Skin epidermis (tissue), 12 donors: ENCODE data around the gene BCO1.

ENCODE experiments used
- H3K27ac ChIP-seq, 21 experiments: fragments of 200-600 bp; sonication (generic) in 11 of 21; one replicate each; pipeline ENCODE4 v1.5.0; 2020; ENCODE audit warnings: mild to moderate bottlenecking in 3 of 21, inconsistent platforms in 2 of 21, moderate library complexity in 2 of 21
- H3K4me3 ChIP-seq, 7 experiments: fragments of 200-600 bp; sonication (generic) in 2 of 7; one replicate each; pipeline ENCODE4 v1.5.0; 2020; ENCODE audit warnings: inconsistent platforms in 2 of 7, mild to moderate bottlenecking in 2 of 7, moderate library complexity in 1 of 7

The BCO1 gene

GRCh38 chr16:81266680-81267095 lies 28.2 kb downstream of the BCO1 start:
- H3K27ac ChIP-seq = peak overlapping the region in 7 of 21 experiments; percentile 25 to 62 (median 42)

GRCh38 chr16:81268509-81268908 lies 30.0 kb downstream of the BCO1 start:
- no peak overlapping the region for H3K27ac ChIP-seq
- no peak overlapping the region for H3K4me3 ChIP-seq

More at GRCh38 chr16:81266680-81267095, 28.2 kb downstream of the BCO1 start:
- H3K4me3 ChIP-seq = no peak overlapping the region

GRCh38 chr16:81273223-81273950 lies 34.9 kb downstream of the BCO1 start:
- Histone ChIP-seq H3K4me3 (no peak overlapping the region), H3K27ac (peak overlapping the region in 1 of 21 experiments; percentile 14)

- no peak overlapping the region for H3K4me3 ChIP-seq
- peak overlapping the region in 1 of 21 experiments; percentile 22 for H3K27ac ChIP-seq
Measured at GRCh38 chr16:81275064-81275532, 36.6 kb downstream of the BCO1 start.

GRCh38 chr16:81275795-81276194 lies 37.3 kb downstream of the BCO1 start:
- Histone ChIP-seq H3K27ac (peak overlapping the region in 2 of 21 experiments; percentile 22 to 23), H3K4me3 (no peak overlapping the region)

GRCh38 chr16:81276323-81276722 lies 37.8 kb downstream of the BCO1 start:
- H3K27ac ChIP-seq = peak overlapping the region in 3 of 21 experiments; percentile 5 to 23 (median 22)

GRCh38 chr16:81277541-81278080 lies 39.1 kb downstream of the BCO1 start:
- peak overlapping the region in 13 of 21 experiments; percentile 1 to 64 (median 43) for H3K27ac ChIP-seq
- no peak overlapping the region for H3K4me3 ChIP-seq

More at GRCh38 chr16:81276323-81276722, 37.8 kb downstream of the BCO1 start:
- no peak overlapping the region for H3K4me3 ChIP-seq

GRCh38 chr16:81278526-81278925 lies 40.0 kb downstream of the BCO1 start:
- H3K27ac ChIP-seq = peak overlapping the region in 2 of 21 experiments; percentile 59 to 64
- H3K4me3 ChIP-seq = no peak overlapping the region

- no peak overlapping the region for H3K4me3 ChIP-seq
- H3K27ac ChIP-seq = no peak overlapping the region
Measured at GRCh38 chr16:81279392-81279791, 40.9 kb downstream of the BCO1 start.

GRCh38 chr16:81280393-81280792 lies 41.9 kb downstream of the BCO1 start:
- H3K4me3 ChIP-seq = no peak overlapping the region
- H3K27ac ChIP-seq = no peak overlapping the region

- Histone ChIP-seq H3K27ac (no peak overlapping the region), H3K4me3 (no peak overlapping the region)
Measured at GRCh38 chr16:81283044-81283443, 44.6 kb downstream of the BCO1 start.

GRCh38 chr16:81284995-81285600 lies 46.6 kb downstream of the BCO1 start:
- Histone ChIP-seq H3K4me3 (no peak overlapping the region), H3K27ac (no peak overlapping the region)

- no peak overlapping the region for H3K27ac ChIP-seq
- no peak overlapping the region for H3K4me3 ChIP-seq
Measured at GRCh38 chr16:81286190-81286589, 47.7 kb downstream of the BCO1 start.

- H3K4me3 ChIP-seq = no peak overlapping the region
- H3K27ac ChIP-seq = no peak overlapping the region
Measured at GRCh38 chr16:81291117-81291516, 52.6 kb downstream of the BCO1 start.

GRCh38 chr16:81292936-81293335 lies 54.4 kb downstream of the BCO1 start:
- H3K4me3 ChIP-seq = no peak overlapping the region
- H3K27ac ChIP-seq = peak overlapping the region in 4 of 21 experiments; percentile 47 to 75 (median 58)

GRCh38 chr16:81293909-81294802 lies 55.7 kb downstream of the BCO1 start:
- peak overlapping the region in 5 of 21 experiments; percentile 18 to 75 (median 54) for H3K27ac ChIP-seq

GRCh38 chr16:81296631-81297030 lies 58.1 kb downstream of the BCO1 start:
- H3K27ac ChIP-seq = no peak overlapping the region
- no peak overlapping the region for H3K4me3 ChIP-seq

More at GRCh38 chr16:81293909-81294802, 55.7 kb downstream of the BCO1 start:
- no peak overlapping the region for H3K4me3 ChIP-seq

GRCh38 chr16:81307770-81308169 lies 69.3 kb downstream of the BCO1 start:
- Histone ChIP-seq H3K4me3 (no peak overlapping the region), H3K27ac (no peak overlapping the region)

- Histone ChIP-seq H3K27ac (no peak overlapping the region), H3K4me3 (no peak overlapping the region)
Measured at GRCh38 chr16:81310045-81310644, 71.7 kb downstream of the BCO1 start.
